HG03097 (cell line): ENCODE measurements around the gene TANGO2.

ENCODE experiments used
- ATAC-seq: cut with Tn5 transposase; IDR thresholded peaks from one replicate; pipeline ENCODE4 v1.9.1; 2021; ENCODE audit not compliant: unreplicated experiment, low FRiP score

TANGO2 gene

GRCh38 chr22:20096574-20097420, 75.9 kb downstream of the TANGO2 start:
- no peak for ATAC-seq

- no peak for ATAC-seq
These were observed 78.3 kb downstream of the TANGO2 start for GRCh38 chr22:20099099-20099711.

- no peak for ATAC-seq
These were observed 80.7 kb downstream of the TANGO2 start for GRCh38 chr22:20101638-20102037.

GRCh38 chr22:20102203-20102780, 81.4 kb downstream of the TANGO2 start:
- ATAC-seq, result no peak

- ATAC-seq, result no peak
These were observed 84.7 kb downstream of the TANGO2 start for GRCh38 chr22:20105456-20106204.

GRCh38 chr22:20106205-20106848, 85.4 kb downstream of the TANGO2 start:
- no peak for ATAC-seq

GRCh38 chr22:20106849-20107237, 85.9 kb downstream of the TANGO2 start:
- ATAC-seq, result no peak

GRCh38 chr22:20107471-20107901, 86.6 kb downstream of the TANGO2 start:
- no peak for ATAC-seq

- ATAC-seq, result no peak
These were observed 87.2 kb downstream of the TANGO2 start for GRCh38 chr22:20107951-20108756.

GRCh38 chr22:20108757-20109230, 87.9 kb downstream of the TANGO2 start:
- ATAC-seq, result no peak

GRCh38 chr22:20109411-20110358, 88.8 kb downstream of the TANGO2 start:
- ATAC-seq, result no peak

- ATAC-seq, result no peak
These were observed 89.6 kb downstream of the TANGO2 start for GRCh38 chr22:20110359-20110985.

- ATAC-seq, result no peak
These were observed 90.3 kb downstream of the TANGO2 start for GRCh38 chr22:20111045-20111688.

- ATAC-seq, result no peak
These were observed 91.0 kb downstream of the TANGO2 start for GRCh38 chr22:20111689-20112622.

- ATAC-seq, result no peak
These were observed 92.0 kb downstream of the TANGO2 start for GRCh38 chr22:20112623-20113511.
